GM12878 (cell line): ENCODE results near the gene PAX7. TPM values are rescaled to one million over a fixed set of nuclear protein-coding genes. Genes with fewer than 3 reads are reported as not detected.

ENCODE experiments used
- CEBPB ChIP-seq, 2 experiments: fragments of 150-350 bp in 1 of 2; IDR thresholded peaks; 2 replicates each; pipeline ENCODE4 v1.6.1; 2012 to 2014; ENCODE audit warnings: low read depth in 2 of 2, low read length in 2 of 2, borderline replicate concordance in 1 of 2, inconsistent platforms in 1 of 2
- ESRRA ChIP-seq: IDR thresholded peaks from 2 replicates; pipeline ENCODE4 v1.6.1; 2012; ENCODE audit warnings: mild to moderate bottlenecking, low read length, improper control_type of control experiment
- IRF5 ChIP-seq: fragments of 450-650 bp; IDR thresholded peaks from 2 replicates; pipeline ENCODE4 v1.6.1; 2017; ENCODE audit warnings: borderline replicate concordance
- SIX5 ChIP-seq: IDR thresholded peaks from 2 replicates; pipeline ENCODE4 v1.6.1; 2011; ENCODE audit warnings: mild to moderate bottlenecking, low read depth, low read length, moderate library complexity; ENCODE audit not compliant: severe bottlenecking
- STAT1 ChIP-seq: fragments of 450-650 bp; conservative IDR thresholded peaks from 2 replicates; pipeline ENCODE4 v1.6.1; 2014; ENCODE audit warnings: antibody characterized with exemption, mild to moderate bottlenecking
- WRNIP1 ChIP-seq: IDR thresholded peaks from 2 replicates; pipeline ENCODE4 v1.6.1; 2011; ENCODE audit warnings: low read depth, low read length, improper control_type of control experiment, borderline replicate concordance
- ZNF207 ChIP-seq: fragments of 450-650 bp; IDR thresholded peaks from 2 replicates; pipeline ENCODE4 v1.6.1; 2014; ENCODE audit warnings: antibody characterized with exemption, mild to moderate bottlenecking, borderline replicate concordance
- polyA plus RNA-seq, 11 experiments: library from polyadenylated mRNA; depleted of rRNA in 4 of 11; unstranded in 6 of 11; stranded (reverse) in 5 of 11; fragments of >200 nt; fragmentation: Nextera tagmentation in 4 of 11; fragmentation: Illumina TruSeq in 1 of 11; extraction: Ambion mirVana in 4 of 11; extraction: Trizol in 1 of 11; gene quantifications; 1 replicate in 1 of 11; 2 replicates in 10 of 11; pipeline versions ENCODE4 v1.2.1 to v1.2.3, GENCODE V29; 2011 to 2016; ENCODE audit warnings: inconsistent platforms in 2 of 11, missing spikeins in 2 of 11, low read depth in 1 of 11
- total RNA-seq, 4 experiments: library from RNA; depleted of rRNA in 3 of 4; stranded (reverse); fragments of >200 nt in 3 of 4; fragmentation: Illumina TruSeq in 1 of 4; extraction: Trizol in 1 of 4; gene quantifications; 2 replicates each; pipeline versions ENCODE4 v1.2.1 to v1.2.3, GENCODE V29; 2013 to 2021
- TF ChIP-seq, protein P1 (sequence below): fragments of 450-650 bp; IDR thresholded peaks from 2 replicates; pipeline ENCODE4 v1.6.1; 2017; ENCODE audit warnings: antibody characterized with exemption, mild to moderate bottlenecking, moderate library complexity
- TF ChIP-seq, protein P2 (sequence below): IDR thresholded peaks from 2 replicates; pipeline ENCODE4 v1.6.1; 2012; ENCODE audit warnings: low read depth, low read length, improper control_type of control experiment

The PAX7 gene
- total and polyA plus RNA-seq, 10 of the 15 experiments (the other 5 are each of a cell fraction or from before 2014, with no cell fraction given): not detected

GRCh38 chr1:18783705-18784481, 153.2 kb downstream of the PAX7 start (continued):
- TF ChIP-seq, protein P1, sequence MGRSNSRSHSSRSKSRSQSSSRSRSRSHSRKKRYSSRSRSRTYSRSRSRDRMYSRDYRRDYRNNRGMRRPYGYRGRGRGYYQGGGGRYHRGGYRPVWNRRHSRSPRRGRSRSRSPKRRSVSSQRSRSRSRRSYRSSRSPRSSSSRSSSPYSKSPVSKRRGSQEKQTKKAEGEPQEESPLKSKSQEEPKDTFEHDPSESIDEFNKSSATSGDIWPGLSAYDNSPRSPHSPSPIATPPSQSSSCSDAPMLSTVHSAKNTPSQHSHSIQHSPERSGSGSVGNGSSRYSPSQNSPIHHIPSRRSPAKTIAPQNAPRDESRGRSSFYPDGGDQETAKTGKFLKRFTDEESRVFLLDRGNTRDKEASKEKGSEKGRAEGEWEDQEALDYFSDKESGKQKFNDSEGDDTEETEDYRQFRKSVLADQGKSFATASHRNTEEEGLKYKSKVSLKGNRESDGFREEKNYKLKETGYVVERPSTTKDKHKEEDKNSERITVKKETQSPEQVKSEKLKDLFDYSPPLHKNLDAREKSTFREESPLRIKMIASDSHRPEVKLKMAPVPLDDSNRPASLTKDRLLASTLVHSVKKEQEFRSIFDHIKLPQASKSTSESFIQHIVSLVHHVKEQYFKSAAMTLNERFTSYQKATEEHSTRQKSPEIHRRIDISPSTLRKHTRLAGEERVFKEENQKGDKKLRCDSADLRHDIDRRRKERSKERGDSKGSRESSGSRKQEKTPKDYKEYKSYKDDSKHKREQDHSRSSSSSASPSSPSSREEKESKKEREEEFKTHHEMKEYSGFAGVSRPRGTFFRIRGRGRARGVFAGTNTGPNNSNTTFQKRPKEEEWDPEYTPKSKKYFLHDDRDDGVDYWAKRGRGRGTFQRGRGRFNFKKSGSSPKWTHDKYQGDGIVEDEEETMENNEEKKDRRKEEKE: no peak
- TF ChIP-seq ZNF207 (no peak), WRNIP1 (no peak), ESRRA (no peak), IRF5 (no peak), CEBPB (IDR thresholded peaks at IDR 0.05; ENCODE audit: borderline replicate concordance in 1 of 2, low read depth in 2 of 2, low read length in 2 of 2) (no peak), SIX5 (no peak), STAT1 (no peak)
- TF ChIP-seq, protein P2, sequence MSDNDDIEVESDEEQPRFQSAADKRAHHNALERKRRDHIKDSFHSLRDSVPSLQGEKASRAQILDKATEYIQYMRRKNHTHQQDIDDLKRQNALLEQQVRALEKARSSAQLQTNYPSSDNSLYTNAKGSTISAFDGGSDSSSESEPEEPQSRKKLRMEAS: no peak
- TF ChIP-seq, all 136 proteins: peak for 0
